Body of pancreas (tissue), 4 donors: Measurements from ENCODE around the gene CD164L2.

Experiments used
- POLR2A ChIP-seq, 3 donors: fragments of 450-650 bp; IDR thresholded peaks; one replicate each; pipeline ENCODE4 v1.6.1; 2016; ENCODE audit warnings: antibody characterized with exemption in 3 of 3, mild to moderate bottlenecking in 2 of 3
- TF ChIP-seq, protein P1 (sequence below), 7 experiments: fragments of 450-650 bp in 4 of 7; fragments of 200-600 bp in 3 of 7; sonication (generic) in 3 of 7; IDR thresholded peaks; one replicate each; pipeline ENCODE4 v1.5.1; 2016 to 2019; ENCODE audit warnings: antibody characterized with exemption in 7 of 7

GRCh38 chr1:27358038-27358927, 24.9 kb downstream of the CD164L2 start:
- TF ChIP-seq, protein P1, sequence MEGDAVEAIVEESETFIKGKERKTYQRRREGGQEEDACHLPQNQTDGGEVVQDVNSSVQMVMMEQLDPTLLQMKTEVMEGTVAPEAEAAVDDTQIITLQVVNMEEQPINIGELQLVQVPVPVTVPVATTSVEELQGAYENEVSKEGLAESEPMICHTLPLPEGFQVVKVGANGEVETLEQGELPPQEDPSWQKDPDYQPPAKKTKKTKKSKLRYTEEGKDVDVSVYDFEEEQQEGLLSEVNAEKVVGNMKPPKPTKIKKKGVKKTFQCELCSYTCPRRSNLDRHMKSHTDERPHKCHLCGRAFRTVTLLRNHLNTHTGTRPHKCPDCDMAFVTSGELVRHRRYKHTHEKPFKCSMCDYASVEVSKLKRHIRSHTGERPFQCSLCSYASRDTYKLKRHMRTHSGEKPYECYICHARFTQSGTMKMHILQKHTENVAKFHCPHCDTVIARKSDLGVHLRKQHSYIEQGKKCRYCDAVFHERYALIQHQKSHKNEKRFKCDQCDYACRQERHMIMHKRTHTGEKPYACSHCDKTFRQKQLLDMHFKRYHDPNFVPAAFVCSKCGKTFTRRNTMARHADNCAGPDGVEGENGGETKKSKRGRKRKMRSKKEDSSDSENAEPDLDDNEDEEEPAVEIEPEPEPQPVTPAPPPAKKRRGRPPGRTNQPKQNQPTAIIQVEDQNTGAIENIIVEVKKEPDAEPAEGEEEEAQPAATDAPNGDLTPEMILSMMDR (IDR thresholded peaks at IDR 0.05), result no peak
- TF ChIP-seq POLR2A (IDR thresholded peaks at IDR 0.05), result no peak
